Adipocyte (in vitro differentiated cells): ENCODE measurements around the gene UFD1.
"Not testable (repeated sequence)": the region's sequence is repeated elsewhere in the genome, so short reads cannot be mapped to it uniquely, and the experiment has no call there.

ENCODE experiments used
- DNase-seq: peaks from one replicate; pipeline ENCODE4 v3.0.0-alpha.2; 2015; ENCODE audit warnings: low read depth
- H3K27me3 ChIP-seq: replicated peaks from 2 replicates; pipeline ENCODE4 v1.7.0; 2013; ENCODE audit warnings: mild to moderate bottlenecking, low read length, moderate library complexity; ENCODE audit not compliant: control insufficient read depth, insufficient read depth
- H3K36me3 ChIP-seq: 2 replicates; pipeline ENCODE4 v1.7.0; 2013; ENCODE audit warnings: low read length, mild to moderate bottlenecking, moderate library complexity; ENCODE audit not compliant: control insufficient read depth, insufficient read depth, severe bottlenecking
- H3K4me1 ChIP-seq: 2 replicates; pipeline ENCODE4 v1.7.0; 2013; ENCODE audit warnings: mild to moderate bottlenecking, low read length, moderate library complexity; ENCODE audit not compliant: control insufficient read depth, insufficient read depth
- H3K4me3 ChIP-seq: 2 replicates; pipeline ENCODE4 v1.7.0; 2013; ENCODE audit warnings: mild to moderate bottlenecking, low read length, moderate library complexity
- H3K9ac ChIP-seq: 2 replicates; pipeline ENCODE4 v1.7.0; 2013; ENCODE audit warnings: mild to moderate bottlenecking, low read length, moderate library complexity
- H3K9me3 ChIP-seq: 2 replicates; pipeline ENCODE4 v1.7.0; 2013; ENCODE audit warnings: mild to moderate bottlenecking, low read length, moderate library complexity; ENCODE audit not compliant: control insufficient read depth

Gene UFD1

DNA sequence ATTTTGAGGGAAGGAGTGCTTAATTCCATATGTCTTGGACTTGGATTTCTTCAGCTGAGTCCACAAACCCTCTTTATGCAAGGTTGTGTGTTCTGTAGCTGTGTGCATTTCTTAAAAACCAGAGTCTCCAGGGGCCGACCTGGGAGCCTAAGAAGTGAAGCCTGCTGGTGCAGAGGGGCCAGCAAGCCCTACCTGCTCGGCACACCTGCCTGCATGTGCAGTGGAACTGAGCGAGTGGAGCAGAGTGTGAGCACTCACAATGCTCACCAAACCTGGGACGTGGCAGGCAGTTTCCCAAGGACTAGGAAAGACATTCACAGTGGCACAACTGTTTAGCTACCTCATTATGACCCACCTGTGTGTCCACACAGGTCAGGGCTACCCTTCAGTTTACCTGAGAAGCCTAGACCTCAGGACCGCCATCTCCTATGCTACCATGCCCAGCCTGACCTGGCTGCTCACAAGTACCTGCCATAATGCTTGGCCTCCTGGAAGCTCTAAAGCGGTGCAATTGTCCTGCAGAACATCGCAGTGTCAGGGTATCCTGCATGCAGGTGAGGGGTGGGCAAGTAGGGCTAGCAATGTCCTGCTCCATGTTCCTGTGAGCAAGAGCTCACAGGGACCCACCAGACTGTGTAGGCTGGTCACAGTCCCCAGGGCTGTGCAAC lies 35.3 kb downstream of the UFD1 start:
- DNase-seq: no peak
- H3K9ac ChIP-seq: no peak overlapping the region
- peaks cover 11% of the 10 kb centered on the region for H3K36me3 ChIP-seq
- no peaks in the 10 kb centered on the region for H3K27me3 ChIP-seq
- H3K9me3 ChIP-seq: no peaks in the 10 kb centered on the region
- no peak overlapping the region for H3K4me3 ChIP-seq
- peaks cover 24% of the 10 kb centered on the region for H3K4me1 ChIP-seq

- peaks cover 11% of the 10 kb centered on the region for H3K36me3 ChIP-seq
- peaks cover 15% of the 10 kb centered on the region for H3K4me1 ChIP-seq
- no peaks in the 10 kb centered on the region for H3K9me3 ChIP-seq
- H3K4me3 ChIP-seq: no peak overlapping the region
- DNase-seq: no peak
- no peak overlapping the region for H3K9ac ChIP-seq
- no peaks in the 10 kb centered on the region for H3K27me3 ChIP-seq
Observed at GRCh38 chr22:19442166-19442565, 36.8 kb downstream of the UFD1 start.

DNA sequence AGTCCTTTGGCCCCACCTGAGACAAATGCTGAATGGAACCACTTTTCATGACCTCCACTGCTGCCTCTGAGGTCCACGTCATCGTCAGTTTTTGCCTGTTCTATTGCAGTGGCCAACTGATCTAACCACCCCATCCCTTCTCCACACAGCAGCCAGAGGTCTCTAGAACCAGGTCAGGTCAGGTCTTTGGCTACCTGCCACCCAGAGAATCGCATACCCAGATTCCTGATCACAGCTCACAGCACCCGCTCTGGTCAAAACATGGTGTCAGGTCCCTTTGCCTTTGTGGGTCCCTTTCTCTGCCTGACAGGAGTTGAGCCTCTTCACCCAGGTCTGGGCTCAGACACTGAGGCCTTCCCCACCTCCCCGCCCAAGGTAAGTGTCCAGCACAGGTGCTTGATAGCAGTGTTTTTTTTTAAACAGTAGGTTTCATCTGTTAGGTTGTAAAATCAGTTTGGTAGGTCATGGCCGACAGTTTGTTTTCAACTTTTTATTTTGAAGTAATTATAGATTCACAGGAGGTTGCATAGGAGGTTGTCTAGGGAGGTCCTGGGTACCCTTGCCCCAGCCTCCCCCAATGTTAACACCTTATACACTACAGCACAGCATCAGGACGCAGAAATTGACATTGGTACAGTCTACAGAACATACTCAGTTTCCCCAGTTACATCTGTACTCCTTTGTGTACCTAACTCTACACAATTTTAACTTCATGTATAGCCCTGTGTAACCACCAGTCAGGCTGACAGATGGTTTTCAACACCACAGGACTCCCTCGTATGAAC lies 38.4 kb downstream of the UFD1 start:
- no peak for DNase-seq
- peaks cover 23% of the 10 kb centered on the region for H3K36me3 ChIP-seq

DNA sequence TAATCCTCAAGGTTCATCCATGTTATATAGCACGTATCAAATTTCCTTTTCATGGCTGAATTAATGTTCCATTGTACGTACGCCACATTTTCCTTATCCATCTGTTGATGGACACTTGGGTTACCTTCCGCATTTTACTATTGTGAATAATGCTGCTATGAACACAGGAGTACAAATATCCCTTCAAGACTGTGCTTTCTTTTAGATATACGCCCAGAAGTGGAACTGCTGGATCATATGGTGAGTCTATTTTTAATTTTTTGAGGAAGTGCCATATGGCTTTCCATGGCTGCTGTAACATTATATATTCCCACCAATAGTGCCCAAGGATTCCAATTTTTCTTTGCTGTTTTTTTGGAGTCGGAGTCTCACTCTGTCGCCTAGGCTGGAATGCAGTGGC lies 40.7 kb downstream of the UFD1 start:
- peaks cover 11% of the 10 kb centered on the region for H3K4me1 ChIP-seq
- no peaks in the 10 kb centered on the region for H3K9me3 ChIP-seq
- no peaks in the 10 kb centered on the region for H3K27me3 ChIP-seq
- no peak overlapping the region for H3K4me3 ChIP-seq
- peaks cover 28% of the 10 kb centered on the region for H3K36me3 ChIP-seq
- no peak overlapping the region for H3K9ac ChIP-seq
- no peak for DNase-seq

More for the DNA sequence above, 38.4 kb downstream of the UFD1 start:
- Histone ChIP-seq H3K4me3 (no peak overlapping the region), H3K27me3 (no peaks in the 10 kb centered on the region), H3K9ac (no peak overlapping the region), H3K9me3 (no peaks in the 10 kb centered on the region), H3K4me1 (peaks cover 6% of the 10 kb centered on the region)

DNA sequence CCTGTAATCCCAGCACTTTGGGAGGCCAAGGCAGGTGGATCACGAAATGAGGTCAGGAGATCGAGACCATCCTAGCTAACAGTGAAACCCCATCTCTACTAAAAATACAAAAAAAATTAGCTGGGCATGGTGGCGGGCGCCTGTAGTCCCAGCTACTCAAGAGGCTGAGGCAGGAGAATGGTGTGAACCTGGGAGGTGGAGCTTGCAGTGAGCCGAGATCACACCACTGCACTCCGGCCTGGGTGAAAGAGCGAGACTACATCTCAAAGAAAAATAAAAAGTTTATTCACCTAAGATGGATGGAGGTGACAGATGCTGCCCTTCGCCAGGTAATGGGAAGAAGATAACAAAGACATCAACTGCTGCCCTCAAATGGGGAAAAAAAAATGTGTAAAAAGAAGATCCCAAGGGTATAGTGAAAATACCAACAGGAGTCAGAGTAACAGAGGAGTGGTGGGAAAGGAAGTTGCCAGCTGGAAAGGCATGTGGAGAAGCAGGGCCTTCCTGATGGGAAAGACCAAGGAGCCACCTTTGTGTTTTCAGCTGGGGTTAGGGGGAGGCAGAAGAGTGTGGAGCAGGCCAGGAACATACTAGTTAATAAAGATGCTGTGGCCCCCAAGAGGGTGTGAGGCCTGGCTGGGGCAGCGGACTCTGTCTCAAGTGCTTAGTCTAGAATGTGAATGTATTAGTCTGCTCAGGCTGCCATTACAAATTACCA lies 42.4 kb downstream of the UFD1 start:
- not testable (repeated sequence) for H3K9me3 ChIP-seq, DNase-seq, H3K27me3 ChIP-seq, H3K9ac ChIP-seq, H3K4me1 ChIP-seq, H3K4me3 ChIP-seq
- H3K36me3 ChIP-seq: peaks cover 26% of the 10 kb centered on the region

DNA sequence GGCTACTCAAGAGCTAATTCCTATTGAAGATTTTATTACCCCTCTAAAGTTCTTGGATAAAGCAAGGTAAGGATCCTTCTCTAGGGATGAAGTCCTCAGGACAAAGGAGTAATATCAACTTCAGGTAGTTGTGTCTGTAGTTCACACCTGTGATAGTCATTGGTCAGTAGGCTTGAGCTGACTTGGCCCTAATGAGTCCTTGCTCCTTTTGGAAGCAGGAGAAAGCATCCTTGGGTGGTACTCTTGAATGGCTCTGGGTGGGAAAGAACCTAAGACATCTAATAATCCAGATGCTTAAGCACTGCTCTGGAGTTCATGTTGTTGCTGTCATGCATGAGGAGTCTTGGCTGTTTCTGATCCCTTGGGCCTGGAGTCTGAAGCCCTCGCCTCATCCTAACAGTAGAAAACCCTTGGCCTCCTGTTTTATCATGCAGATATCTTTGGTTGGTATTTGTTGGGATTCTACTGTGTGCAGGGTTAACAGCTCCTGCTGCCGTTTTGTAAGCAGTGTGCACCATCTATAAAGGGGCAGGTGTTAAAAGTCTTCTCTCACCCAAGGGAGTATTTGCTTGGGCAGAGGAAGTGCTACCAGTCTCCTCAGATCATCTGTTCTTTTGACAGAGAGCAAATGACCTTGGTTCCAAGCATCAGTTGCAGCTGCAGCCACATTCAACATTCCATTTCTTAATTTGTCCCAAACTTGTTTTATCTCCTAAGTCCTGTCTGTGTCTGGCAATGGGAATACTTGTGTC lies 44.0 kb downstream of the UFD1 start:
- Histone ChIP-seq H3K9me3 (no peaks in the 10 kb centered on the region), H3K4me3 (no peak overlapping the region), H3K4me1 (peaks cover 16% of the 10 kb centered on the region), H3K9ac (no peak overlapping the region), H3K27me3 (no peaks in the 10 kb centered on the region), H3K36me3 (peaks cover 26% of the 10 kb centered on the region)
- DNase-seq: no peak

DNA sequence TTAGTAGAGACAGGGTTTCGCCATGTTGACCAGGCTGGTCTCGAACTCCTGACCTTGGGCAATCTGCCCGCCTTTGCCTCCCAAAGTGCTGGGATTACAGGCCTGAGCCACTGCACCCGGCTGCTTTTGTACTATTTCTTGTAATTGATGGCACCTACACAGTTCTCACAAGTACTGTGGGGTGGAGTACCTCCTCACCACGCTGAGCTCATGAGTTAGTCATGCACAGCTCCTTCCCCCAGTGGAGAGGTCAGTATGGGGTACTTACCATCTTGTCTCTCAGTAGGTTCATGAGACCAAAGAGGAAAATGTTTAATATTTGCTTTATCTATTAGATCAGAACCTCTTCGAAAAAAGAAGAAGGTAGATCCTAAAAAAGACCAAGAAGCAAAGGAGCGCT lies 44.6 kb downstream of the UFD1 start:
- no peak for DNase-seq
- H3K27me3 ChIP-seq: no peaks in the 10 kb centered on the region
- peaks cover 22% of the 10 kb centered on the region for H3K4me1 ChIP-seq
- H3K9ac ChIP-seq: no peak overlapping the region
- no peak overlapping the region for H3K4me3 ChIP-seq
- H3K9me3 ChIP-seq: no peaks in the 10 kb centered on the region
- H3K36me3 ChIP-seq: peaks cover 26% of the 10 kb centered on the region

- H3K4me3 ChIP-seq: peak within 1 kb of the TSS; percentile 94
- DNase-seq: peak; percentile 97
- peaks cover 26% of the 10 kb centered on the region for H3K36me3 ChIP-seq
- no peaks in the 10 kb centered on the region for H3K27me3 ChIP-seq
- peaks cover 28% of the 10 kb centered on the region for H3K4me1 ChIP-seq
- H3K9me3 ChIP-seq: no peaks in the 10 kb centered on the region
- peak within 1 kb of the TSS; percentile 93 for H3K9ac ChIP-seq
Observed at GRCh38 chr22:19432133-19432851, 46.7 kb downstream of the UFD1 start, which contains the start of gene MRPL40. MRPL40 (plus strand) TSS chr22:19432545; CDS start chr22:19432555, 10 bp downstream.

GRCh38 chr22:19431649-19432132 lies 47.3 kb downstream of the UFD1 start, which contains the start of gene HIRA:
HIRA (minus strand) TSS chr22:19431733; CDS start chr22:19431476, 257 bp downstream.
- H3K9ac ChIP-seq: peak within 1 kb of the TSS; percentile 93
- peak within 1 kb of the TSS; percentile 94 for H3K4me3 ChIP-seq
- H3K27me3 ChIP-seq: no peaks in the 10 kb centered on the region
- DNase-seq: peak; percentile 88
- H3K36me3 ChIP-seq: peaks cover 21% of the 10 kb centered on the region
- peaks cover 29% of the 10 kb centered on the region for H3K4me1 ChIP-seq
- no peaks in the 10 kb centered on the region for H3K9me3 ChIP-seq

DNA sequence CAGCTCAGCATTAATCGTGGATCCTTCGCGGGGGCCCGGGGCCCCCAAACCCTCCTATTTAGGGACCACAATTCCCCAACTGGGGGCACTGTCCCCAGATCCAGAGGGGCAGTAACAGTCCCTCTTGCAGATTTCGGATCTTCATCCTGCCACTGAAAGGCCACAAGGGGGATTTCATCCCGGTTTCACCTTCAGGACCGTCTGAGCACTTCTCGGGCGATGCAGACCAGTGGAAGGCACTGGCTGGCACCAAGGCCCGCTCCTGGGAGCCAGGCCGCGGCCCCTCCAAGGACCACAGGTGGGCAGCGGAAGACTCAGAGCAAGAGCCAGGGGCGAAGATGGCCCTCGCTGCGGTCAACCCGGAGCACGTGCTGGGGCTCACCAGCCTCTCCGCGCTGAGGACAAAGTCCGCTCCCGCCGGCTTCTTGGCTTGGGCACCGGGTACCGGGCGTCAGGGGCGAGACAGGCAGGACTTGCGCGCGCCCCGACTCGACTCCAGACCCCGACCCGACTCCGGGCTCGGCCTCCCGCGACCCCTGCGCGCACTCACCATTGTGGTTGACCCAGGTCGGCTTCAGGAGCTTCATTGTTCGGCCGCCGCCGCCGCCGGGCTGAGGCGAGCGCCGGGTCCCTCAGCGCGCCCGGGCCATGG lies 48.0 kb downstream of the UFD1 start:
- H3K9me3 ChIP-seq: no peaks in the 10 kb centered on the region
- H3K27me3 ChIP-seq: no peaks in the 10 kb centered on the region
- peaks cover 18% of the 10 kb centered on the region for H3K36me3 ChIP-seq
- peaks cover 29% of the 10 kb centered on the region for H3K4me1 ChIP-seq
- H3K4me3 ChIP-seq: peak overlapping the region; percentile 94
- peak; percentile 65 for DNase-seq
- peak overlapping the region; percentile 93 for H3K9ac ChIP-seq
